HEK293 (cell line): ENCODE measurements around the gene CFL1.
A peak's percentile ranks its signal among the peaks of the same experiment; 100 is the strongest.

Source experiments
- CTCF ChIP-seq: fragments of 450-650 bp; formaldehyde crosslinking; IDR thresholded peaks from 2 replicates; pipeline ENCODE4 v1.5.1; 2016; ENCODE audit warnings: missing biosample characterization, missing genetic modification characterization
- HOXA7 ChIP-seq: sonication (generic); formaldehyde crosslinking; IDR thresholded peaks from 2 replicates; pipeline ENCODE4 v1.8.1; 2022; ENCODE audit warnings: missing genetic modification reagents, borderline replicate concordance
- MYNN ChIP-seq: fragments of 450-650 bp; formaldehyde crosslinking; IDR thresholded peaks from 2 replicates; pipeline ENCODE4 v1.5.1; 2016; ENCODE audit warnings: missing biosample characterization, missing genetic modification characterization, borderline replicate concordance
- PBX3 ChIP-seq: sonication (generic); formaldehyde crosslinking; IDR thresholded peaks from 2 replicates; pipeline ENCODE4 v1.8.1; 2022; ENCODE audit warnings: mild to moderate bottlenecking, moderate library complexity, missing genetic modification reagents
- REST ChIP-seq: fragments of 450-650 bp; formaldehyde crosslinking; IDR thresholded peaks from 2 replicates; pipeline ENCODE4 v1.5.1; 2016; ENCODE audit warnings: missing biosample characterization, missing genetic modification characterization
- ZBTB48 ChIP-seq: fragments of 450-650 bp; formaldehyde crosslinking; IDR thresholded peaks from 2 replicates; pipeline ENCODE4 v1.5.1; 2016; ENCODE audit warnings: missing biosample characterization, missing genetic modification characterization
- ZNF121 ChIP-seq: fragments of 450-650 bp; formaldehyde crosslinking; IDR thresholded peaks from 2 replicates; pipeline ENCODE4 v1.5.1; 2016; ENCODE audit warnings: missing biosample characterization, missing genetic modification characterization
- ZNF354C ChIP-seq: fragments of 450-650 bp; formaldehyde crosslinking; IDR thresholded peaks from 2 replicates; pipeline ENCODE4 v1.5.1; 2016; ENCODE audit warnings: missing biosample characterization, missing genetic modification characterization, low read depth, borderline replicate concordance
- ZNF580 ChIP-seq: fragments of 450-650 bp; formaldehyde crosslinking; IDR thresholded peaks from 2 replicates; pipeline ENCODE4 v1.5.1; 2016; ENCODE audit warnings: missing biosample characterization, missing genetic modification characterization
- ZNF654 ChIP-seq: fragments of 450-650 bp; formaldehyde crosslinking; IDR thresholded peaks from 2 replicates; pipeline ENCODE4 v1.5.1; 2016; ENCODE audit warnings: low read depth, missing biosample characterization, missing genetic modification characterization
- ZSCAN30 ChIP-seq: fragments of 450-650 bp; IDR thresholded peaks from 2 replicates; pipeline ENCODE4 v1.5.1; 2018; ENCODE audit warnings: missing biosample characterization, mild to moderate bottlenecking, missing genetic modification characterization, moderate library complexity

GRCh38 chr11:65817312-65817834 is 40.6 kb downstream of the CFL1 start:
- TF ChIP-seq CTCF (tag by site-specific recombination) (no peak), PBX3 (CRISPR knock-in tag) (no peak), ZNF580 (tag by site-specific recombination) (no peak), ZNF121 (tag by site-specific recombination) (peak; percentile 93), ZBTB48 (tag by site-specific recombination) (no peak), REST (tag by site-specific recombination) (no peak), ZNF654 (tag by site-specific recombination) (no peak), ZSCAN30 (tag by site-specific recombination) (no peak), ZNF354C (no peak), MYNN (tag by site-specific recombination) (no peak), HOXA7 (CRISPR knock-in tag) (no peak)
